Activated CD4-positive, CD25-positive, alpha-beta regulatory T cell (primary cell): ENCODE results near the gene CHST2.
"Not testable (repeated sequence)": the region's sequence is repeated elsewhere in the genome, so short reads cannot be mapped to it uniquely, and the experiment has no call there.

Source experiments
- DNase-seq, 4 experiments: peaks; one replicate each; lab custom pipeline; 2025; lab: John Stamatoyannopoulos, UW

CHST2 gene

GRCh38 chr3:143134471-143134870 lies 14.9 kb downstream of the CHST2 start:
- DNase-seq, result no peak

GRCh38 chr3:143135150-143135549 lies 15.6 kb downstream of the CHST2 start:
- no peak for DNase-seq

GRCh38 chr3:143137435-143138036 lies 18.0 kb downstream of the CHST2 start:
- no peak for DNase-seq

GRCh38 chr3:143138953-143139352 lies 19.4 kb downstream of the CHST2 start:
- DNase-seq, result no peak

GRCh38 chr3:143139762-143140161 lies 20.2 kb downstream of the CHST2 start:
- no peak for DNase-seq

GRCh38 chr3:143140550-143140949 lies 21.0 kb downstream of the CHST2 start:
- no peak for DNase-seq

GRCh38 chr3:143142354-143142753 lies 22.8 kb downstream of the CHST2 start:
- no peak for DNase-seq

- DNase-seq, result no peak
Measured at GRCh38 chr3:143145906-143146305, 26.3 kb downstream of the CHST2 start.

GRCh38 chr3:143146486-143147274 lies 27.1 kb downstream of the CHST2 start:
- no peak for DNase-seq

- no peak for DNase-seq
Measured at GRCh38 chr3:143147707-143148106, 28.1 kb downstream of the CHST2 start.

- no peak for DNase-seq
Measured at GRCh38 chr3:143150071-143150470, 30.5 kb downstream of the CHST2 start.

- no peak for DNase-seq
Measured at GRCh38 chr3:143151004-143151731, 31.6 kb downstream of the CHST2 start.

- no peak for DNase-seq
Measured at GRCh38 chr3:143152043-143152442, 32.5 kb downstream of the CHST2 start.

GRCh38 chr3:143155756-143156155 lies 36.2 kb downstream of the CHST2 start:
- DNase-seq, result no peak

GRCh38 chr3:143158014-143158988 lies 38.7 kb downstream of the CHST2 start:
- no peak for DNase-seq

- DNase-seq, result no peak
Measured at GRCh38 chr3:143160437-143160836, 40.9 kb downstream of the CHST2 start.

GRCh38 chr3:143163562-143164100 lies 44.1 kb downstream of the CHST2 start:
- DNase-seq, result no peak

- no peak for DNase-seq
Measured at GRCh38 chr3:143165211-143165610, 45.6 kb downstream of the CHST2 start.

GRCh38 chr3:143165612-143166285 lies 46.2 kb downstream of the CHST2 start:
- DNase-seq, result not testable (repeated sequence)

GRCh38 chr3:143166376-143166775 lies 46.8 kb downstream of the CHST2 start:
- DNase-seq, result no peak
